Non-pigmented ciliary epithelial cell (primary cell): ENCODE measurements around the gene LARGE1.
"Not testable (repeated sequence)": the region's sequence is repeated elsewhere in the genome, so short reads cannot be mapped to it uniquely, and the experiment has no call there.

Source experiments
- DNase-seq: peaks from one replicate; pipeline ENCODE4 v3.0.0-alpha.2; 2010; ENCODE audit warnings: low read depth

Gene LARGE1

GRCh38 chr22:33474587-33474986 is 445.7 kb downstream of the LARGE1 start:
- no peak for DNase-seq

- DNase-seq, result no peak
These were observed 447.6 kb downstream of the LARGE1 start for GRCh38 chr22:33472462-33473344.

GRCh38 chr22:33470456-33470855 is 449.8 kb downstream of the LARGE1 start:
- DNase-seq, result no peak

GRCh38 chr22:33467620-33468095 is 452.6 kb downstream of the LARGE1 start:
- no peak for DNase-seq

GRCh38 chr22:33467080-33467479 is 453.2 kb downstream of the LARGE1 start:
- DNase-seq, result no peak

- no peak for DNase-seq
These were observed 454.7 kb downstream of the LARGE1 start for GRCh38 chr22:33465554-33465953.

GRCh38 chr22:33464698-33465097 is 455.6 kb downstream of the LARGE1 start:
- no peak for DNase-seq

- DNase-seq, result no peak
These were observed 458.4 kb downstream of the LARGE1 start for GRCh38 chr22:33461698-33462434.

- DNase-seq, result not testable (repeated sequence)
These were observed 459.0 kb downstream of the LARGE1 start for GRCh38 chr22:33461245-33461644.

GRCh38 chr22:33459137-33459536 is 461.1 kb downstream of the LARGE1 start:
- DNase-seq, result no peak

- no peak for DNase-seq
These were observed 463.8 kb downstream of the LARGE1 start for GRCh38 chr22:33456511-33456910.

GRCh38 chr22:33455036-33455435 is 465.2 kb downstream of the LARGE1 start:
- DNase-seq, result no peak

- DNase-seq, result no peak
These were observed 468.3 kb downstream of the LARGE1 start for GRCh38 chr22:33451866-33452469.

GRCh38 chr22:33450756-33451155 is 469.5 kb downstream of the LARGE1 start:
- DNase-seq, result no peak

- DNase-seq, result no peak
These were observed 472.5 kb downstream of the LARGE1 start for GRCh38 chr22:33447733-33448132.

- no peak for DNase-seq
These were observed 476.6 kb downstream of the LARGE1 start for GRCh38 chr22:33443683-33444082.

GRCh38 chr22:33440756-33441155 is 479.5 kb downstream of the LARGE1 start:
- DNase-seq, result no peak

GRCh38 chr22:33438273-33438672 is 482.0 kb downstream of the LARGE1 start:
- peak; percentile 17 for DNase-seq

GRCh38 chr22:33431300-33431699 is 489.0 kb downstream of the LARGE1 start:
- no peak for DNase-seq

- DNase-seq, result no peak
These were observed 491.0 kb downstream of the LARGE1 start for GRCh38 chr22:33429281-33429680.

- no peak for DNase-seq
These were observed 492.8 kb downstream of the LARGE1 start for GRCh38 chr22:33427461-33427860.

- no peak for DNase-seq
These were observed 493.8 kb downstream of the LARGE1 start for GRCh38 chr22:33426451-33426850.

- DNase-seq, result no peak
These were observed 498.4 kb downstream of the LARGE1 start for GRCh38 chr22:33421859-33422258.
